ENCODE data around the gene FGD3. TPM values are rescaled to one million over a fixed set of nuclear protein-coding genes. Genes with fewer than 3 reads are reported as not detected.

Gene FGD3
- total RNA-seq, 6 donors from 2014 or later = 14.0 to 45.1 (median 22.3) TPM

DNA sequence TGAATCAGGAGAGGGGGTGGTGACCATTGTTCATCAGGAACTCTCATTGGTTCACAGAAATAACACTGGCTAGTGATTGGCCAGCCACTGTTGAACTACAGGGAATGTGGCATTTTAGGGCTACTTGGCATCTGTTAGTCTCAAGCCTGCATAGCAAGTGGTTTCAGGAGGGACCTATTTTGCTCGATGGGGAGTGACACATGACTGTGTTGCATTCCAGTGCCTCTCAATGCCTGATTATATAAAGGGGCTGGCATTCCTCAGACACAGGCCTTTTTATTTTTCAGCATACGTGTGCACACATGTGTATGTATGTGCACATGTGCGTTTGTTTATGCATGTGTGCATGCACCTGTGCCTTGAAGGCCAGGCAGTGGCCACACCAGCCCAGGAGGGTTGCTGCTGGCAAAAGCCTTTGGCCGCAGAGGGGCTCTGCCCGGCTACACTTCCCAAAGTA is 23.2 kb downstream of the FGD3 start:
- H3K4me1 ChIP-seq = peaks cover 29 to 63% (median 39%) of the 10 kb centered on the region in 4 donors
- DNase-seq (peak in 1 of 2 donors; percentile 54), ATAC-seq (ENCODE audit: low FRiP score in 2 of 2) (peak in 1 of 2 donors; percentile 79)

DNA sequence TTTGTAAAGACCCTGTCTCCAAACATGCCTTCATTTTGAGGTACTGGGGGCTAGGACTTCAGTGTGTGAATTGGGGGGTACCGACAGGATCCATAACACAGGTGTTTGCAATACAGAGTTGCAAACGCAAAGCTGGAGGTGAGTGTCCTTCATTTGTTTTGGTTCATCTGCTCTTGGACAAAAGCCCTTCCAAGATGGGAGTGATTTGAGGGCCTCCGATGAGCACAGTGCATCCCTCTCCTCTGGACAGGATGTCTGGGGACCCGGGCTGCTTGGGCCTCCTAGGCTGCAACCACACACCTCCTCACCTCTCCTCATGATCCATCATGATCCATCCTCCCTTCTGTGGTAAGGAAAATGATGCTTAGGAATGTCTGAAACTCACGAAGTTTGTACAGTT is 23.8 kb downstream of the FGD3 start:
- TF ChIP-seq, protein P1, sequence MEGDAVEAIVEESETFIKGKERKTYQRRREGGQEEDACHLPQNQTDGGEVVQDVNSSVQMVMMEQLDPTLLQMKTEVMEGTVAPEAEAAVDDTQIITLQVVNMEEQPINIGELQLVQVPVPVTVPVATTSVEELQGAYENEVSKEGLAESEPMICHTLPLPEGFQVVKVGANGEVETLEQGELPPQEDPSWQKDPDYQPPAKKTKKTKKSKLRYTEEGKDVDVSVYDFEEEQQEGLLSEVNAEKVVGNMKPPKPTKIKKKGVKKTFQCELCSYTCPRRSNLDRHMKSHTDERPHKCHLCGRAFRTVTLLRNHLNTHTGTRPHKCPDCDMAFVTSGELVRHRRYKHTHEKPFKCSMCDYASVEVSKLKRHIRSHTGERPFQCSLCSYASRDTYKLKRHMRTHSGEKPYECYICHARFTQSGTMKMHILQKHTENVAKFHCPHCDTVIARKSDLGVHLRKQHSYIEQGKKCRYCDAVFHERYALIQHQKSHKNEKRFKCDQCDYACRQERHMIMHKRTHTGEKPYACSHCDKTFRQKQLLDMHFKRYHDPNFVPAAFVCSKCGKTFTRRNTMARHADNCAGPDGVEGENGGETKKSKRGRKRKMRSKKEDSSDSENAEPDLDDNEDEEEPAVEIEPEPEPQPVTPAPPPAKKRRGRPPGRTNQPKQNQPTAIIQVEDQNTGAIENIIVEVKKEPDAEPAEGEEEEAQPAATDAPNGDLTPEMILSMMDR (IDR thresholded peaks at IDR 0.05) = no peak
- TF ChIP-seq POLR2A (IDR thresholded peaks at IDR 0.05) (no peak), EP300 (IDR thresholded peaks at IDR 0.05) (no peak), POLR2AphosphoS5 (IDR thresholded peaks at IDR 0.05) (no peak)
- Histone ChIP-seq H3K27me3 (no peaks in the 10 kb centered on the region), H3K36me3 (peaks cover 0 to 7% (median 2%) of the 10 kb centered on the region in 4 donors), H3K9me3 (no peaks in the 10 kb centered on the region), H3K27ac (peak overlapping the region; percentile 12 to 47 (median 34)), H3K4me1 (peaks cover 27 to 59% (median 34%) of the 10 kb centered on the region in 4 donors), H3K4me3 (no peak overlapping the region)
- WGBS, 2 donors = 78 to 91% methylated on average over 4 to 5 of the region's 5 CpGs
- no peak for DNase-seq
- no peak for ATAC-seq (ENCODE audit: low FRiP score in 2 of 2)

More for the DNA sequence above, 23.2 kb downstream of the FGD3 start:
- Histone ChIP-seq H3K4me3 (no peak overlapping the region), H3K36me3 (peaks cover 0 to under 1% (median 0%) of the 10 kb centered on the region in 4 donors), H3K9me3 (no peaks in the 10 kb centered on the region), H3K27ac (peak overlapping the region; percentile 12 to 60 (median 34)), H3K27me3 (no peaks in the 10 kb centered on the region)
- no peak for TF ChIP-seq POLR2A (IDR thresholded peaks at IDR 0.05)
- TF ChIP-seq, protein P1 (IDR thresholded peaks at IDR 0.05) = no peak
- no peak for TF ChIP-seq POLR2AphosphoS5 (IDR thresholded peaks at IDR 0.05)
- TF ChIP-seq EP300 (IDR thresholded peaks at IDR 0.05) = no peak
- 66 to 71% methylated on average over 5 of the region's 5 CpGs for WGBS, 2 donors

DNA sequence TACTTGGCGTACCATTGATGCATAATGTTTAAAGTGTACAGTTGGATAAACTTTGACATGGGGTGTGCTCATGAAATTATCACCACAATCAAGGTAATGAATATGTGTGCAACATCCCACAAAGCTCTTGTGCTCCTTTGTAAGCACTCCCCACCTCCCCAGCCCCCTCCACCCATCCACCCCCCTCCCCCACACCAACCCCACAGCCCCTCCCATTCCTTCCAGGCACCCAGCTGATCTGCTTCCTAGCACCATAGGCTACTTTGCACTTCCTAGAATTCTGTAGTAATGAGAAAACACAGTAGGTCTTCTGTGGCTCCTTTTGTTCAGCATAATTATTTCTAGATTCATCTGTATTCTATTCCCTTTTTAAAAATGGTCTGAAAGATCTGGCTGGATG is 24.5 kb downstream of the FGD3 start:
- 80 to 100% methylated on average over 1 of the region's 1 CpG for whole genome bisulfite sequencing, 2 donors
- H3K27ac ChIP-seq = peak overlapping the region in 1 of 4 donors; percentile 26
- no peaks in the 10 kb centered on the region for H3K9me3 ChIP-seq
- H3K27me3 ChIP-seq = no peaks in the 10 kb centered on the region
- DNase-seq (no peak), ATAC-seq (ENCODE audit: low FRiP score in 2 of 2) (no peak)
- no peak overlapping the region for H3K4me3 ChIP-seq
- H3K36me3 ChIP-seq = peaks cover 0 to 10% (median 8%) of the 10 kb centered on the region in 4 donors
- peaks cover 27 to 60% (median 31%) of the 10 kb centered on the region in 4 donors for H3K4me1 ChIP-seq
- TF ChIP-seq EP300 (IDR thresholded peaks at IDR 0.05) (no peak), POLR2A (IDR thresholded peaks at IDR 0.05) (no peak), POLR2AphosphoS5 (IDR thresholded peaks at IDR 0.05) (no peak)
- TF ChIP-seq, protein P1 (IDR thresholded peaks at IDR 0.05) = no peak

DNA sequence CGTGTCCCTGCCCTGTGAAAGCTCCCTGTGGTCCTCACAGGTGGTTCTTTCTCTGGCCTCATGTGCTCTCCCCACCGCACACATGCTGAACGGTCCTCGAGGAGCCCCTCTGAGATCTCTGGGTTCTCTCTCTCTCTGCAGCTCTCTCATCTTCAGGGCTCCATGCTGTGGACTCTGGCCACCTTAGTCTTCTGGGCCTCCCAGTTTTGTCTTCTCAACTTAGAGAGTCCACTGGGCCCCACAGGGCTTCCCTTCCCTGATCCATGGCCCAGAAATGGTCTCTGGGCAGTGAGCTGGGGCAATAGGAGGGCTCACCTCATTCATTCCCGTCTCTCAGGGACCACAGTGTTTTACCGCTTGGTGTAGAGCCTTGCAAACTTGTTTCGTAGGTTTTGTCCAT is 26.4 kb downstream of the FGD3 start:
- DNase-seq = no peak
- Histone ChIP-seq H3K9me3 (no peaks in the 10 kb centered on the region), H3K27me3 (no peaks in the 10 kb centered on the region), H3K4me3 (no peak overlapping the region), H3K36me3 (peaks cover 0 to 11% (median 9%) of the 10 kb centered on the region in 4 donors), H3K27ac (peak overlapping the region in 2 of 4 donors; percentile 29 to 58), H3K4me1 (peaks cover 31 to 72% (median 39%) of the 10 kb centered on the region in 4 donors)
- no peak for ATAC-seq (ENCODE audit: low FRiP score in 2 of 2)
- 86 to 90% methylated on average over 6 to 7 of the region's 7 CpGs for WGBS, 2 donors
- no peak for TF ChIP-seq POLR2A (IDR thresholded peaks at IDR 0.05)
- TF ChIP-seq EP300 (IDR thresholded peaks at IDR 0.05) = no peak
- TF ChIP-seq, protein P1 (IDR thresholded peaks at IDR 0.05) = no peak
- no peak for TF ChIP-seq POLR2AphosphoS5 (IDR thresholded peaks at IDR 0.05)

DNA sequence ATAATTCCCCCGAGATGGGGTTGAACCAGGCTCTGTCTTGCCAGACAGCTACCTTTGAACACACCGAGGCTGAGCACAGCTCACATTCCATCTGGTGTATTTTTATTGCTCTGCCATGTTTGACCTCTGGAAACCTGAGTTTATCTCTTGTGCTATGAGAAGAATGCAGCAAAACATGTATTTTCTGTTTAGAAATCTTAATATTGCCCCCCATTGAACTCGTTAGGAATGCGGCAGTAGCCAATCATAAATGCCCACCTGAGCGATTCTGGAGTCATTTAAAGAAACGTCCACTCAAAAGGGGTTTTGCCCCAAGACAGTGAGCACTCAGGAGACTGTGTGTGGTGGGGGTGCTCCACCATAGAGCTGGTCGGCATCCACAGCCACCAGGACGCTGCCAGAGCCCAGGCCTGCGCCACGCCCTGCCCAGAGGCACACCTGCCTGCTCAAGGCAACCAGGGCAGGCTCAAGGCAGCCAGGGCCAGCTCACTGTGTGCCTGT is 26.9 kb downstream of the FGD3 start:
- Histone ChIP-seq H3K36me3 (peaks cover 0 to 11% (median 9%) of the 10 kb centered on the region in 4 donors), H3K27ac (peak overlapping the region; percentile 1 to 68 (median 32)), H3K4me1 (peaks cover 32 to 70% (median 37%) of the 10 kb centered on the region in 4 donors), H3K27me3 (no peaks in the 10 kb centered on the region), H3K4me3 (no peak overlapping the region), H3K9me3 (no peaks in the 10 kb centered on the region)
- 73 to 77% methylated on average over 6 to 10 of the region's 10 CpGs for WGBS, 2 donors
- peak in 1 of 2 donors; percentile 83 for DNase-seq
- TF ChIP-seq POLR2AphosphoS5 (IDR thresholded peaks at IDR 0.05) (no peak), POLR2A (IDR thresholded peaks at IDR 0.05) (no peak), EP300 (IDR thresholded peaks at IDR 0.05) (no peak)
- TF ChIP-seq, protein P1 (IDR thresholded peaks at IDR 0.05) = no peak
- peak; percentile 25 to 76 for ATAC-seq (ENCODE audit: low FRiP score in 2 of 2)

All from upper lobe of left lung (tissue), 6 donors.